WERI-Rb-1 (cell line): ENCODE data around the gene WDR93.
"Not testable (repeated sequence)": the region's sequence is repeated elsewhere in the genome, so short reads cannot be mapped to it uniquely, and the experiment has no call there.

Source experiments
- DNase-seq: peaks from one replicate; pipeline ENCODE4 v3.0.0-alpha.2; 2020
- H3K27ac ChIP-seq: fragments of 250-450 bp; sonication (Bioruptor Pico); 2 replicates; pipeline ENCODE4 v1.5.1; 2020; ENCODE audit warnings: mild to moderate bottlenecking, moderate library complexity
- H3K27me3 ChIP-seq: fragments of 250-450 bp; sonication (Bioruptor Pico); 2 replicates; pipeline ENCODE4 v1.5.1; 2021; ENCODE audit warnings: mild to moderate bottlenecking, low read depth, moderate library complexity; ENCODE audit not compliant: insufficient read depth, severe bottlenecking
- H3K36me3 ChIP-seq: fragments of 250-450 bp; sonication (Bioruptor Pico); 2 replicates; pipeline ENCODE4 v1.5.1; 2020; ENCODE audit warnings: mild to moderate bottlenecking, moderate library complexity
- H3K4me3 ChIP-seq: 2 replicates; pipeline ENCODE4 v1.5.1; 2011; ENCODE audit warnings: low read depth, mild to moderate bottlenecking, control low read depth, low read length
- H3K9me3 ChIP-seq: fragments of 250-450 bp; sonication (Bioruptor Pico); 2 replicates; pipeline ENCODE4 v1.5.1; 2021; ENCODE audit warnings: mild to moderate bottlenecking, moderate library complexity; ENCODE audit not compliant: severe bottlenecking
- CTCF ChIP-seq: IDR thresholded peaks from 2 replicates; pipeline ENCODE4 v1.5.1; 2011; ENCODE audit warnings: low read depth, mild to moderate bottlenecking, control low read depth, inconsistent platforms, low read length

The WDR93 gene

GRCh38 chr15:89785774-89786140 is 95.1 kb downstream of the WDR93 start:
- no peak for DNase-seq
- Histone ChIP-seq H3K27ac (no peak overlapping the region), H3K4me3 (no peak overlapping the region), H3K27me3 (no peaks in the 10 kb centered on the region), H3K9me3 (peaks cover 6% of the 10 kb centered on the region), H3K36me3 (no peaks in the 10 kb centered on the region)
- TF ChIP-seq CTCF = no peak

GRCh38 chr15:89787944-89788343 is 97.3 kb downstream of the WDR93 start:
- Histone ChIP-seq H3K36me3 (no peaks in the 10 kb centered on the region), H3K4me3 (no peak overlapping the region), H3K27me3 (no peaks in the 10 kb centered on the region), H3K27ac (no peak overlapping the region), H3K9me3 (peaks cover 6% of the 10 kb centered on the region)
- no peak for DNase-seq
- TF ChIP-seq CTCF = no peak

- not testable (repeated sequence) for DNase-seq, H3K36me3 ChIP-seq, H3K4me3 ChIP-seq, H3K27ac ChIP-seq, H3K9me3 ChIP-seq, H3K27me3 ChIP-seq
Measured at GRCh38 chr15:89788585-89788984, 98.0 kb downstream of the WDR93 start.

- no peaks in the 10 kb centered on the region for H3K36me3 ChIP-seq
- H3K9me3 ChIP-seq = peaks cover 6% of the 10 kb centered on the region
- DNase-seq = no peak
- no peak for TF ChIP-seq CTCF
- no peak overlapping the region for H3K4me3 ChIP-seq
- no peaks in the 10 kb centered on the region for H3K27me3 ChIP-seq
- H3K27ac ChIP-seq = no peak overlapping the region
Measured at GRCh38 chr15:89790206-89790605, 99.6 kb downstream of the WDR93 start.

GRCh38 chr15:89790661-89791060 is 100.0 kb downstream of the WDR93 start:
- no peak overlapping the region for H3K4me3 ChIP-seq
- no peak for TF ChIP-seq CTCF
- peaks cover 6% of the 10 kb centered on the region for H3K9me3 ChIP-seq
- H3K27me3 ChIP-seq = no peaks in the 10 kb centered on the region
- H3K36me3 ChIP-seq = no peaks in the 10 kb centered on the region
- H3K27ac ChIP-seq = no peak overlapping the region
- no peak for DNase-seq

GRCh38 chr15:89792106-89792805 is 101.6 kb downstream of the WDR93 start:
- Histone ChIP-seq H3K27me3 (no peaks in the 10 kb centered on the region), H3K27ac (no peak overlapping the region), H3K4me3 (no peak overlapping the region), H3K36me3 (no peaks in the 10 kb centered on the region), H3K9me3 (peaks cover 6% of the 10 kb centered on the region)
- no peak for TF ChIP-seq CTCF
- DNase-seq = no peak
